Epidermal melanocyte (primary cell): ENCODE measurements around the gene DESI2.

ENCODE experiments used
- DNase-seq: peaks from one replicate; pipeline ENCODE4 v3.0.0; 2011; ENCODE audit warnings: low spot score; ENCODE audit not compliant: insufficient read length

Gene DESI2

DNA sequence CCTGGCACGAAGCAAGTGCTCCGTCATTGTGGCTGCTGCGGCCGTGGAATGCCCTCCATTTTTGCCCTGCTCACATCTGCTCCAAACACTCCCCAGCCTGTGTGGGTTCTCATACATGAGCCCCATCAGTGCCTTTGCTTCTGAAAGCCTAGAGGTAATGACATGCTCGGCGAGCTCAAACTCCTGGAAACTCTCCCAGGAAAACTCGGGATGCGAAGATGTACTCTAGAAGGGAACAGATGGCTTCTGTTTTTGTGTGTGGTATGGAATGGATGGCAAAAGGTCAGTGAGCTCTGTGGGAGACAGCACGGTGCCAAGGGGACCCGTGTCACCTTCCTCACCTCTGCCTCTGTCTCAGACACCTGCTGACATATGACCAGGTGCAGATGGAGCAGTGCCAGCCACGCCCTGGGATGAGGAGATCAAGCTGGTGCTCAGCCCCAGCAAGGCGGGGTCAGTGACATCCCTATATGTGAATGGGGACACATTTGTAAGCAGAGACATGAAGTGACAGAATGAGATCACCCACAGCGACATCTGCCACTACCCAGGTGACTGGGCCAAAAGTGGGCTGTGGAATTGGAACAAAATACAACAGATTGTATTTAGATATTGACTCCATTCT is 98.5 kb downstream of the DESI2 start:
- DNase-seq: no peak

DNA sequence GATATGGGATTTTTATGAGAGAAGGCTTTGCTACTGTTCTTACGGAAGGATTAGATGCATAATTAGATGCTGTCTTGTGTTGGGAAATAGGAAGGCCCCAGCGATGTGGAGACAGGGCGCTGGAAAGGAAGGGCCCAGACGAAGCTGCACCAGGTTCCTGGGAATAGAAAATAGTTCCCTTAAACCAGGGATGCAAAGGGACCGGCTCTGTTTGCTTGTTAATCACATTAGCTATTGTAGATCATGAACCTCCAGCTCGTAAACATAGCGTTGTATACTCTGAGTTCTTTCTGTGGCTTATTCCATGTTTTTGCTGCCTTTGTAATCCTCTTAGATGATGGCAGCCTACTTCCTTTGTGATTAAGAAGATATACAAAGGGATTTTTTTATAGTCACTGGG is 102.7 kb downstream of the DESI2 start:
- DNase-seq: no peak

DNA sequence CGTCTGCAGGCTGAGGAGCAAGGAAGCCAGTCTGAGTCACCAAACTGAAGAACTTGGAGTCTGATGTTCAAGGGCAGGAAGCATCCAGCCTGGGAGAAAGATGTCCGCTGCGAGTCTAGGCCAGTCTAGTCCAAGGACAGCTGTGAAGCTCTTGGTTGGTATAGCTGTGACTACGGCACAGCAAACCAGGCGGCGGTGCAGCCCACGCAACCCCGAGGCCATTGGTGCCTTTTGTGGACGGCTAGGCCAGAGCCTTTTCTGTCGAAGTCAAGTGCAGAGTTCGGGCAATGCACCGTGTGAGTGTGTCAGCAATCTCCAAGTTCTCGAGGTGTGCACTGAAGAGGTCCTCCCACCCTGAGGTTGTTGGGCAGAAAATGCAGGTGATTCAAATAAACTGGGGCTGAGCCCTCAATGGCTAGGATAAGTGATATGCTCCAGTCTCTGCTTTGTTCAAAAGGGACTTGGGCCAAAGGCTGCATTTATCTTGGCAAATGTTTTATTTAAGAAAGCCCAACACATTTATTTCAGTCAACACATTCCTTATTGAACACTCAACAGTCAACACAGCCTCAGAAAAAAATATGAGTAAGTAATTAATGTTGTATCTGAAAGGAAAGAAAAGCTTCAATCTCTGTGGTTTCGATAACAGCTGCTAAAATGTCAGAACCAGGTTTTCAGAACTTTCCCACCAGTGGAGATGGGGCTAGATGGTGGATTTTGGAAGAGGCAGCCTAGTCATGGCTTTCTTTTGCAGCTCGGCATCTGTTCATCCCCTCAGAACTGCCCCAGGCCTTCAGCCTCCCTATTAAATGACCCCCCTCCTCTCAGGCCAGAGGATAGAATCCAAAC is 104.4 kb downstream of the DESI2 start:
- DNase-seq: no peak
